Uterus (tissue), 4 donors: ENCODE measurements around the gene ATF6. TPM values are rescaled to one million over a fixed set of nuclear protein-coding genes. Genes with fewer than 3 reads are reported as not detected.

Source experiments
- DNase-seq, 2 donors: peaks; one replicate each; pipeline ENCODE4 v3.0.0-alpha.2; 2019 to 2020
- H3K27ac ChIP-seq, 2 donors: fragments of 200-600 bp; sonication (generic); 1 replicate in 1 of 2; 2 replicates in 1 of 2; pipeline ENCODE4 v1.5.1; 2016 to 2018
- H3K27me3 ChIP-seq, 2 donors: fragments of 200-600 bp; sonication (generic); one replicate each; pipeline ENCODE4 v1.5.1; 2018 to 2019; ENCODE audit warnings: control low read depth in 1 of 2
- H3K36me3 ChIP-seq, 2 donors: fragments of 200-600 bp; sonication (generic); one replicate each; pipeline ENCODE4 v1.5.1; 2019; ENCODE audit warnings: control low read depth in 1 of 2
- H3K4me1 ChIP-seq, 2 donors: fragments of 200-600 bp; sonication (generic); one replicate each; pipeline ENCODE4 v1.5.1; 2018 to 2019; ENCODE audit warnings: control low read depth in 1 of 2
- H3K4me3 ChIP-seq, 2 donors: fragments of 200-600 bp; sonication (generic); 1 replicate in 1 of 2; 2 replicates in 1 of 2; pipeline ENCODE4 v1.5.1; 2018 to 2019; ENCODE audit warnings: mild to moderate bottlenecking in 1 of 2
- H3K9me3 ChIP-seq, 2 donors: fragments of 200-600 bp; sonication (generic); one replicate each; pipeline ENCODE4 v1.5.1; 2019; ENCODE audit warnings: control low read depth in 1 of 2
- CTCF ChIP-seq, 4 experiments: fragments of 200-600 bp in 2 of 4; fragments of 450-650 bp in 2 of 4; sonication (generic) in 2 of 4; IDR thresholded peaks; one replicate each; pipeline ENCODE4 v1.5.1; 2016 to 2019; ENCODE audit warnings: antibody characterized with exemption in 4 of 4, mild to moderate bottlenecking in 2 of 4, moderate library complexity in 1 of 4
- POLR2A ChIP-seq, 2 donors: fragments of 450-650 bp; IDR thresholded peaks; one replicate each; pipeline ENCODE4 v1.6.1; 2016; ENCODE audit warnings: antibody characterized with exemption in 2 of 2, mild to moderate bottlenecking in 1 of 2, moderate library complexity in 1 of 2
- intact Hi-C: fragments of 100-400 bp; cut with DNase I; formaldehyde crosslinking; loops from one replicate; pipeline ENCODE4 v1.15.1; 2023; ENCODE audit warnings: low total_unique reads
- total RNA-seq, 4 donors: library from RNA; depleted of rRNA in 3 of 4; stranded (reverse); fragments of >200 nt in 3 of 4; gene quantifications; one replicate each; pipeline versions ENCODE4 v1.1.0 to v1.2.4, GENCODE V29; 2014 to 2023
- donor health status: DM: yes; HTN: yes; CAD: no.

ATF6 gene
- total RNA-seq, 4 donors from 2014 or later, result 16.2 to 37.7 (median 30.0) TPM

GRCh38 chr1:161973924-161974845 lies 208.1 kb downstream of the ATF6 start:
- peak in 1 of 2 donors; percentile 50 for DNase-seq
- peak overlapping the region in 1 of 2 donors; percentile 11 for H3K27ac ChIP-seq

GRCh38 chr1:161978011-161978790 lies 212.1 kb downstream of the ATF6 start:
- TF ChIP-seq CTCF (IDR thresholded peaks at IDR 0.05) (no peak), POLR2A (IDR thresholded peaks at IDR 0.05) (no peak)
- Histone ChIP-seq H3K9me3 (no peaks in the 10 kb centered on the region), H3K27ac (no peak overlapping the region), H3K27me3 (no peaks in the 10 kb centered on the region), H3K36me3 (no peaks in the 10 kb centered on the region), H3K4me1 (no peaks in the 10 kb centered on the region), H3K4me3 (no peak overlapping the region)
- no peak for DNase-seq
- intact Hi-C loops, result no loop called here

More at GRCh38 chr1:161973924-161974845, 208.1 kb downstream of the ATF6 start:
- intact Hi-C loops, result no loop called here
- H3K4me1 ChIP-seq, result no peaks in the 10 kb centered on the region
- H3K27me3 ChIP-seq, result no peaks in the 10 kb centered on the region
- no peaks in the 10 kb centered on the region for H3K36me3 ChIP-seq
- TF ChIP-seq POLR2A (IDR thresholded peaks at IDR 0.05) (no peak), CTCF (IDR thresholded peaks at IDR 0.05) (no peak)
- no peaks in the 10 kb centered on the region for H3K9me3 ChIP-seq
- H3K4me3 ChIP-seq, result no peak overlapping the region

GRCh38 chr1:161981126-161981525 lies 215.0 kb downstream of the ATF6 start:
- H3K9me3 ChIP-seq, result no peaks in the 10 kb centered on the region
- no peak for DNase-seq
- H3K4me1 ChIP-seq, result no peaks in the 10 kb centered on the region
- H3K27me3 ChIP-seq, result no peaks in the 10 kb centered on the region
- H3K27ac ChIP-seq, result no peak overlapping the region
- intact Hi-C loops, result no loop called here
- H3K36me3 ChIP-seq, result no peaks in the 10 kb centered on the region
- TF ChIP-seq CTCF (IDR thresholded peaks at IDR 0.05) (no peak), POLR2A (IDR thresholded peaks at IDR 0.05) (no peak)
- H3K4me3 ChIP-seq, result no peak overlapping the region

GRCh38 chr1:161981735-161982506 lies 215.8 kb downstream of the ATF6 start:
- H3K27ac ChIP-seq, result no peak overlapping the region
- H3K9me3 ChIP-seq, result no peaks in the 10 kb centered on the region
- no peak overlapping the region for H3K4me3 ChIP-seq
- no peak for DNase-seq
- TF ChIP-seq POLR2A (IDR thresholded peaks at IDR 0.05) (no peak), CTCF (IDR thresholded peaks at IDR 0.05) (no peak)
- intact Hi-C loops, result no loop called here
- no peaks in the 10 kb centered on the region for H3K27me3 ChIP-seq
- H3K4me1 ChIP-seq, result no peaks in the 10 kb centered on the region
- H3K36me3 ChIP-seq, result no peaks in the 10 kb centered on the region
